Ramos (cell line): Measurements from ENCODE around the gene ANO7.

Experiments
- in situ Hi-C: fragments of 300-500 bp; cut with MboI; formaldehyde crosslinking; loops from one replicate; pipeline ENCODE4 v1.14.3; 2022; ENCODE audit warnings: low sequenced_read_pairs; ENCODE audit not compliant: unreplicated experiment

The ANO7 gene

GRCh38 chr2:241157841-241158545, 30.5 kb upstream of the ANO7 start:
- in situ Hi-C loops = no loop called here

GRCh38 chr2:241158546-241158900, 30.0 kb upstream of the ANO7 start:
- in situ Hi-C loops = no loop called here

- in situ Hi-C loops = no loop called here
Observed at GRCh38 chr2:241159116-241159515, 29.4 kb upstream of the ANO7 start.

- in situ Hi-C loops = no loop called here
Observed at GRCh38 chr2:241160318-241160717, 28.2 kb upstream of the ANO7 start.

- in situ Hi-C loops = no loop called here
Observed at GRCh38 chr2:241161646-241162281, 26.7 kb upstream of the ANO7 start.

GRCh38 chr2:241163601-241164118, 24.8 kb upstream of the ANO7 start:
- in situ Hi-C loops = no loop called here

- in situ Hi-C loops = no loop called here
Observed at GRCh38 chr2:241168366-241168765, 20.1 kb upstream of the ANO7 start.

- in situ Hi-C loops = no loop called here
Observed at GRCh38 chr2:241173557-241173956, 14.9 kb upstream of the ANO7 start.

GRCh38 chr2:241177526-241178334, 10.7 kb upstream of the ANO7 start:
- in situ Hi-C loops = no loop called here

GRCh38 chr2:241178961-241179360, 9.5 kb upstream of the ANO7 start:
- in situ Hi-C loops = no loop called here

GRCh38 chr2:241179899-241180298, 8.6 kb upstream of the ANO7 start:
- in situ Hi-C loops = no loop called here

GRCh38 chr2:241180495-241180894, 8.0 kb upstream of the ANO7 start:
- in situ Hi-C loops = no loop called here

- in situ Hi-C loops = no loop called here
Observed at GRCh38 chr2:241182126-241182525, 6.4 kb upstream of the ANO7 start.

- in situ Hi-C loops = no loop called here
Observed at GRCh38 chr2:241182531-241183133, 5.8 kb upstream of the ANO7 start.

- in situ Hi-C loops = no loop called here
Observed at GRCh38 chr2:241183221-241183620, 5.3 kb upstream of the ANO7 start.

GRCh38 chr2:241184901-241185300, 3.6 kb upstream of the ANO7 start:
- in situ Hi-C loops = no loop called here

- in situ Hi-C loops = no loop called here
Observed at GRCh38 chr2:241185961-241186360, 2.5 kb upstream of the ANO7 start.

GRCh38 chr2:241187101-241187917, 1.2 kb upstream of the ANO7 start:
- in situ Hi-C loops = no loop called here

- in situ Hi-C loops = no loop called here
Observed at GRCh38 chr2:241187918-241188234, 601 bp upstream of the ANO7 start.
